GF-D8 (cell line): Measurements from ENCODE around the gene ZKSCAN4.
A peak's percentile ranks its signal among the peaks of the same experiment; 100 is the strongest.

Experiments
- DNase-seq: peaks from one replicate; lab custom pipeline; 2025; lab: John Stamatoyannopoulos, UW

ZKSCAN4 gene

GRCh38 chr6:28248916-28249315 is 3.2 kb downstream of the ZKSCAN4 start:
- DNase-seq = no peak

GRCh38 chr6:28245206-28245941 is 6.7 kb downstream of the ZKSCAN4 start:
- DNase-seq = no peak

- no peak for DNase-seq
Observed at GRCh38 chr6:28243946-28244345, 8.1 kb downstream of the ZKSCAN4 start.

GRCh38 chr6:28240471-28240870 is 11.6 kb downstream of the ZKSCAN4 start:
- no peak for DNase-seq

- no peak for DNase-seq
Observed at GRCh38 chr6:28239636-28240035, 12.4 kb downstream of the ZKSCAN4 start.

GRCh38 chr6:28235912-28236452 is 16.1 kb downstream of the ZKSCAN4 start:
- peak; percentile 9 for DNase-seq

GRCh38 chr6:28232785-28233184 is 19.3 kb downstream of the ZKSCAN4 start:
- no peak for DNase-seq

- DNase-seq = no peak
Observed at GRCh38 chr6:28226460-28226859, 25.6 kb downstream of the ZKSCAN4 start.

GRCh38 chr6:28225056-28225834 is 26.8 kb downstream of the ZKSCAN4 start, which contains the start of gene ZSCAN9:
ZSCAN9 (plus strand) TSS chr6:28225275; CDS start chr6:28227085, 1,810 bp downstream.
- peak; percentile 16 for DNase-seq

GRCh38 chr6:28224131-28225055 is 27.7 kb downstream of the ZKSCAN4 start:
- DNase-seq = no peak

GRCh38 chr6:28220257-28221133 is 31.6 kb downstream of the ZKSCAN4 start:
- no peak for DNase-seq

- DNase-seq = peak; percentile 20
Observed at GRCh38 chr6:28218312-28219248, 33.5 kb downstream of the ZKSCAN4 start.

GRCh38 chr6:28217890-28218289 is 34.2 kb downstream of the ZKSCAN4 start:
- no peak for DNase-seq

- DNase-seq = no peak
Observed at GRCh38 chr6:28215425-28215824, 36.6 kb downstream of the ZKSCAN4 start.

- DNase-seq = no peak
Observed at GRCh38 chr6:28213213-28213523, 38.9 kb downstream of the ZKSCAN4 start.

- peak; percentile 43 for DNase-seq
Observed at GRCh38 chr6:28212510-28213212, 39.4 kb downstream of the ZKSCAN4 start.

GRCh38 chr6:28211840-28212509 is 40.1 kb downstream of the ZKSCAN4 start:
- no peak for DNase-seq

GRCh38 chr6:28209753-28210535 is 42.1 kb downstream of the ZKSCAN4 start:
- no peak for DNase-seq
